HG03095 (cell line): ENCODE measurements around the gene ANKFY1.
"Not testable (repeated sequence)": the region's sequence is repeated elsewhere in the genome, so short reads cannot be mapped to it uniquely, and the experiment has no call there.

Source experiments
- ATAC-seq: cut with Tn5 transposase; IDR thresholded peaks from one replicate; pipeline ENCODE4 v1.9.1; 2021; ENCODE audit warnings: moderate library complexity; ENCODE audit not compliant: unreplicated experiment

Gene ANKFY1

GRCh38 chr17:4262703-4263102 is 1.1 kb downstream of the ANKFY1 start:
- no peak for ATAC-seq

DNA sequence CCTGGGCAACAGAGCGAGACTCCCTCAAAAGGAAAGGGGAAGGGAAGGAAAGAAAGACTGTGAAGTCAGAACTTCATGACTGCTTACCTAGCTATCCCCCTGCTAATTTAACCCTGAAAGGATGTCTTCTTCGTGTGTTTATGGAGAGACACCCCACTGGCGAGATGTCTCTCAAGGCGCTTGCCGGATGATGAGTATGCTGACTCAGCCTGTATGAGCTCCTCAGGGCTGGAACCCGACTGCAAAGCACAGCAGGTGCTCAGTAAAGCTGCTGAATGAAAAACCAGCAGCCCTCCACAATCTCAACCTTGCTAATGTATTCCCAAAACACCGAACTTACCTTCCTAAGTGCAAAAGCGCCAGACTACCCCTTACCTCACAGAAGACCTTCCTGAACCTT is 2.3 kb downstream of the ANKFY1 start:
- ATAC-seq: no peak

- ATAC-seq: no peak
Measured at GRCh38 chr17:4258867-4259266, 4.9 kb downstream of the ANKFY1 start.

- ATAC-seq: no peak
Measured at GRCh38 chr17:4256952-4257351, 6.8 kb downstream of the ANKFY1 start.

GRCh38 chr17:4255271-4255670 is 8.5 kb downstream of the ANKFY1 start:
- not testable (repeated sequence) for ATAC-seq

- no peak for ATAC-seq
Measured at GRCh38 chr17:4250887-4251286, 12.9 kb downstream of the ANKFY1 start.

- no peak for ATAC-seq
Measured at GRCh38 chr17:4249452-4250029, 14.2 kb downstream of the ANKFY1 start.

DNA sequence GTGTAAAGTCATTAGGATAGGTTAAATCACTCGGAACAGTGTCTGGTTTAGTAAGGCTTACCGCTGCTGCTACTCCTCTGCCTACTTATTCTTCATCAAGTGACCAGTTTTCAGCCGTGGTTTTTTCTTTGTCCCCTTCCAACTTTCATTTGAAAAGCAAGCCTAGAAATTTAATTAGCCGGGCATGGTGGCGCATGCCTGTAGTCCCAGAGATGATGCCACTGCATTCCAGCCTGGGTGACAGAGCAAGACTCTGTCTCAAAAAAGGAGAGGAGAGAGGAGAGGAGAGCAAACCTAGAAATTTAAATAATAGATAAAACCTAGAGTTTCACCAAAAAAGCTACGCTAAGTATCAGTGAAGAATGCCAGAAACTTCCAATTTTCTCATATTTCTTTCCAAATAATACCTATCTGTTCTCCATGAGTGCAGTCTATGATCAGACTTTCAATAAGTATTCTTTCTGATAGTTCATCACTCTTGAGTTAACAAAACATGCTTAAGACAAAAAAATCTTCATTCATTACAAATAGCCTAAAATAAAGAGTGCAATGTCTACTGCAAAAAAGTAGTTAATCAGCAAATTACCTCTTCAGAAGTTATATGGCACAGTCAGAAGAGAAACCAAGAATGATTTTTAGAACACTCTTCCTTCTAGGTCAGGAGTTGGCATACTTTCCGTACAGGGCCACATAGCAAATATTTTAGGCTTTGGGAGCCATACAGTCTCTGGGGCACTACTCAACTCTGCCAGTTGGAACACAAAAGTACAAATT is 15.1 kb downstream of the ANKFY1 start:
- no peak for ATAC-seq

- no peak for ATAC-seq
Measured at GRCh38 chr17:4247971-4248388, 15.8 kb downstream of the ANKFY1 start.

DNA sequence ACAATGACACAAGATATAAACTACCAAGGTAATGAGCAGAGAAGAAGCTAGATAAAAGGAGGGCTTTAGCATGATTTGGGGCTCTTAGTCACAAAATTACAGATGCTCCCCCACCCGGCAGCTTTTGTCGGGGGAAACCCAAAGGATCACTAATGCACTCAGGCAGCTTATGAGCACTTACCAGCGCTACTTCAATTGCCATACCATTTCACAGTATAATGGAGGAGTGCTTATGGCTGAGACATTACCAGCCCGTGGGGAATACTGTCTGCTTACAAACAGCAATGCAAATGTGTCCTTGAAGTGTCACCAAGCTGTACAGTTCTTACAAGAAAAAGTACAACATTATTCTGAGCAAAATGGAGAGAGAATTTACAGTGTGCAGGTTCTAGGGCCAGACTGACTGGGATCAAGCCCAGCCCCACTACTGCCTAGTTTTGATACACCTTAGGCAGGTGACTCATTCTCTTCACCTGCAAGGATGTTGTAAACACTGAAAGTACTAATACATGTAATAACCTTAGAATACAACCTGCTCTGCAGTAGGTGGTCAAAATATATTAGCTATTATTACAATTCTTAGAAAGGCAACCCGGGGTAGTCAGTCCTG is 16.3 kb downstream of the ANKFY1 start:
- ATAC-seq: no peak

DNA sequence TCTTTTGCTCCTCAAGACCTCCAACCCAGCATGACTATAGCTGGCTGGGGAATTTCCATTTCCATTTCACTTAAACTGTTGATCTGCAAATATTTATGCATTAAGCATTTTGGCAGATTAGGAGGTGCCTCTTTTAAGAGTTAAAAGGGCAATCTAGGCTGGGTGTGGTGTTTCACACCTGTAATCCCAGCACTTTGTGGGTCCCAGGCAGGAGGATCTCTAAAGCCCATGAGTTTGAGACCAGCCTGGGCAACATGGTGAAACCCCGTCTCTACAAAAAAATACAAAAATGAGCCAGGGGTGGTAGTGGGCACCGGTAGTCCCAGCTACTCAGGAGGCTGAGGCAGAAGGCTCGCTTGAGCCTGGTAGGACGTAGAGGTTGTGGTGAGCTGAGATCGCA is 17.1 kb downstream of the ANKFY1 start:
- ATAC-seq: no peak

DNA sequence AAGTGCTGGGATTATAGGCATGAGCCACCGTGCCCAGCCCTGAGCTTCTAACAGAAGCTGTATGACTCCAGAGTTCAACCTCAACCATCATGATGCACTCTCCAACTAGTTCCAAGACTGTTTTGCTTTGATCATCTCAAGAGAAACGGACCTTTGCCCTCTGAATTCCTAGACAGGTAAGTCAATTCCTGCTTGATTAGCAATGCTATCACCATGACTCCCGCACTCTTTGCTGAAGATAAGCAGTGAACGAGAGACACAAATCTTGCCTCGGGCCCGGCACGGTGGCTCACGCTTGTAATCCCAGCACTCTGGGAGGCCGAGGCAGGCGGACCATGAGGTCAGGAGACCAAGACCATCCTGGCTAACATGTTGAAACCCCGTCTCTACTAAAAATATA is 22.2 kb downstream of the ANKFY1 start:
- no peak for ATAC-seq

- ATAC-seq: no peak
Measured at GRCh38 chr17:4236456-4236855, 27.3 kb downstream of the ANKFY1 start.

- no peak for ATAC-seq
Measured at GRCh38 chr17:4235372-4236279, 28.2 kb downstream of the ANKFY1 start.

- no peak for ATAC-seq
Measured at GRCh38 chr17:4234401-4234800, 29.4 kb downstream of the ANKFY1 start.

- ATAC-seq: no peak
Measured at GRCh38 chr17:4233668-4234258, 30.0 kb downstream of the ANKFY1 start.

GRCh38 chr17:4232168-4232813 is 31.5 kb downstream of the ANKFY1 start:
- no peak for ATAC-seq

DNA sequence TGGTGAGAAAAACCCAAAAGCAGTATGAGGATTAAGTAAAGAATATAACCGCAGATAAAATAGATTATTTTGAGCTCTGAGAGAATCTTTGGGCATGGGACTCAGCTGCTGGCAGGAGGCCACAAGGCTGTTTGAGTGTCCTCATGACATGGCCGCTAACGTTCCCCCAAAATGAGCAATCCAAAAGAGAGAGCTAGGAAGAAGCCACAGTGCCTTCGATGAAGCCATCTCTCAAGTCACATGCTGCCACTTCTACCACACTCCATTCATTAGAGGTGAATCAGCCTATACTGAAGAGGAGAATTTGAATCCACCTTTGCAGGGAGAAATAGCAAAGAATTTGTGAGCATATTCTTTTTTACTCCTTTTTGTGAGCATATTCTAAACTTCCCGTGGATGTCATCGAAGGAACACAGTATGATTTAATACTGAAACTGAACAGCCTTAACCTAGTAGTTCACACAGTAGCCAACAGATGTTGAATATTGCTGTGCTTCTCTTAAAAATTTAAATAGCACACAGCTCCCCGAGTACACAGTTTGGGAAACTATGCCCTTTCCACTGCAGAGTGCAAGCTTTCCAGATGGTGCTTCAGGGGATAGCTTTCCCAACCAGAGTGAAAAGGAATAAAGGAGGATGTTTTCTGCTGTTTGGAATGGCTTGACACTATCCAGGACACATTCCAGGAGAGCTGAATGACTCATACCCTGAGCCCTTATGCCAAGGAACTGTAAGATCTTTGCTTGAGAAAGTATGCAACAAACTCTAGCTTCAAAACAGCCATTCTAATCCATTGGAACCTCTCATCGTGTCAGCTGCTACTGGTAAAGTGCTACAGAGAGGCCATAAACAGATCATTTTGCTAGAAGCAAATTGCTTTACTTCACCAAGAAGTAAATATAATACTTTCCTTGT is 33.9 kb downstream of the ANKFY1 start:
- no peak for ATAC-seq

GRCh38 chr17:4221899-4222659 is 41.7 kb downstream of the ANKFY1 start:
- no peak for ATAC-seq
